Loucy (cell line): ENCODE measurements around the gene MKI67.

Source experiments
- H2AFZ ChIP-seq: fragments of 200-600 bp; sonication (generic); 2 replicates; pipeline ENCODE4 v1.6.0; 2016; ENCODE audit warnings: antibody characterized with exemption, mild to moderate bottlenecking, low read length, moderate library complexity
- H3F3A ChIP-seq: fragments of 200-600 bp; 2 replicates; pipeline ENCODE4 v1.6.0; 2016; ENCODE audit warnings: antibody characterized with exemption, low read depth, mild to moderate bottlenecking
- H3K27me3 ChIP-seq: fragments of 200-600 bp; sonication (generic); 2 replicates; pipeline ENCODE4 v1.6.1; 2014; ENCODE audit warnings: low read length, mild to moderate bottlenecking; ENCODE audit not compliant: insufficient read depth, poor library complexity, severe bottlenecking
- H3K36me3 ChIP-seq: fragments of 200-600 bp; sonication (generic); 2 replicates; pipeline ENCODE4 v1.6.1; 2016; ENCODE audit warnings: low read length; ENCODE audit not compliant: insufficient read depth
- H3K4me1 ChIP-seq: fragments of 200-600 bp; sonication (generic); 2 replicates; pipeline ENCODE4 v1.5.1; 2014; ENCODE audit warnings: low read length, mild to moderate bottlenecking; ENCODE audit not compliant: insufficient read depth, poor library complexity, severe bottlenecking
- H3K4me2 ChIP-seq: fragments of 200-600 bp; sonication (generic); 2 replicates; pipeline ENCODE4 v1.6.0; 2014; ENCODE audit warnings: antibody characterized with exemption, low read length, low read depth, mild to moderate bottlenecking; ENCODE audit not compliant: poor library complexity, severe bottlenecking
- H3K4me3 ChIP-seq: fragments of 200-600 bp; sonication (generic); 2 replicates; pipeline ENCODE4 v1.5.1; 2014; ENCODE audit warnings: low read length, mild to moderate bottlenecking, mixed read lengths; ENCODE audit not compliant: poor library complexity, severe bottlenecking
- H3K79me2 ChIP-seq: fragments of 200-600 bp; sonication (generic); 2 replicates; pipeline ENCODE4 v1.6.1; 2014; ENCODE audit warnings: low read length; ENCODE audit not compliant: insufficient read depth
- H3K9ac ChIP-seq: fragments of 200-600 bp; sonication (generic); 2 replicates; pipeline ENCODE4 v1.6.0; 2014; ENCODE audit warnings: mild to moderate bottlenecking, low read depth, low read length, moderate library complexity; ENCODE audit not compliant: poor library complexity, severe bottlenecking
- H3K9me2 ChIP-seq: fragments of 200-600 bp; sonication (generic); replicated peaks from 2 replicates; pipeline ENCODE4 v1.6.1; 2016; ENCODE audit warnings: low read depth, low read length, mixed read lengths
- H3K9me3 ChIP-seq: fragments of 200-600 bp; sonication (generic); 2 replicates; pipeline ENCODE4 v1.6.1; 2014; ENCODE audit warnings: mild to moderate bottlenecking, antibody characterized with exemption, low read length, low read depth; ENCODE audit not compliant: insufficient read depth
- H4K20me1 ChIP-seq: fragments of 200-600 bp; sonication (generic); 2 replicates; pipeline ENCODE4 v1.6.0; 2014; ENCODE audit warnings: antibody characterized with exemption, low read length, mild to moderate bottlenecking; ENCODE audit not compliant: insufficient read depth, poor library complexity, severe bottlenecking
- CTCF ChIP-seq: fragments of 200-600 bp; sonication (generic); conservative IDR thresholded peaks from 2 replicates; pipeline ENCODE4 v1.5.1; 2014; ENCODE audit warnings: mild to moderate bottlenecking, antibody characterized with exemption, low read length
- EZH2phosphoT487 ChIP-seq: fragments of 200-600 bp; IDR thresholded peaks from 2 replicates; pipeline ENCODE4 v1.6.1; 2018; ENCODE audit warnings: antibody characterized with exemption, mild to moderate bottlenecking, moderate library complexity, borderline replicate concordance

MKI67 gene

GRCh38 chr10:128092454-128092853 lies 33.8 kb downstream of the MKI67 start:
- Histone ChIP-seq H3K9ac (no peak overlapping the region), H3K9me2 (no peaks in the 10 kb centered on the region), H3F3A (no peaks in the 10 kb centered on the region), H2AFZ (no peak overlapping the region), H3K36me3 (peaks cover 8% of the 10 kb centered on the region; the same call in 1 of the 2 replicates), H3K4me1 (peaks cover 26% of the 10 kb centered on the region), H3K79me2 (peaks cover 10% of the 10 kb centered on the region; the same call in 1 of the 2 replicates), H3K4me3 (no peak overlapping the region), H4K20me1 (peaks cover 7% of the 10 kb centered on the region), H3K9me3 (no peaks in the 10 kb centered on the region), H3K27me3 (no peaks in the 10 kb centered on the region), H3K4me2 (no peak overlapping the region)
- TF ChIP-seq EZH2phosphoT487: no peak

- TF ChIP-seq CTCF: no peak
- TF ChIP-seq EZH2phosphoT487: no peak
- H3K79me2 ChIP-seq: peaks cover 2% of the 10 kb centered on the region; the same call in 1 of the 2 replicates
- no peak overlapping the region for H3K9ac ChIP-seq
- H3K9me2 ChIP-seq: no peaks in the 10 kb centered on the region
- H3K4me3 ChIP-seq: no peak overlapping the region
- no peak overlapping the region for H2AFZ ChIP-seq
- peaks cover 19% of the 10 kb centered on the region for H3K4me1 ChIP-seq
- no peaks in the 10 kb centered on the region for H3F3A ChIP-seq
- no peaks in the 10 kb centered on the region for H3K9me3 ChIP-seq
- H3K4me2 ChIP-seq: no peak overlapping the region
- peaks cover under 1% of the 10 kb centered on the region; the same call in 1 of the 2 replicates for H3K36me3 ChIP-seq
- no peaks in the 10 kb centered on the region for H3K27me3 ChIP-seq
- H4K20me1 ChIP-seq: peaks cover 2% of the 10 kb centered on the region
These were observed 34.5 kb downstream of the MKI67 start for GRCh38 chr10:128091636-128092210.

GRCh38 chr10:128087884-128088709 lies 38.1 kb downstream of the MKI67 start:
- no peak for TF ChIP-seq EZH2phosphoT487
- peak; percentile 56 for TF ChIP-seq CTCF

More at GRCh38 chr10:128087884-128088709, 38.1 kb downstream of the MKI67 start:
- Histone ChIP-seq H3K9ac (no peak overlapping the region), H3F3A (no peaks in the 10 kb centered on the region), H3K4me1 (no peaks in the 10 kb centered on the region), H3K27me3 (no peaks in the 10 kb centered on the region), H2AFZ (no peak overlapping the region), H3K4me3 (no peak overlapping the region), H3K4me2 (no peak overlapping the region), H4K20me1 (no peaks in the 10 kb centered on the region), H3K79me2 (no peaks in the 10 kb centered on the region), H3K9me3 (no peaks in the 10 kb centered on the region), H3K36me3 (peaks cover 6% of the 10 kb centered on the region; the same call in 1 of the 2 replicates), H3K9me2 (no peaks in the 10 kb centered on the region)
